ENCODE data around the gene ANTXR1.

Gene ANTXR1

GRCh38 chr2:69190743-69191404, 177.9 kb downstream of the ANTXR1 start:
- DNase-seq, result no peak

GRCh38 chr2:69191634-69192033, 178.7 kb downstream of the ANTXR1 start:
- DNase-seq, result no peak

GRCh38 chr2:69192176-69192945, 179.4 kb downstream of the ANTXR1 start:
- no peak for DNase-seq

GRCh38 chr2:69195706-69196105, 182.7 kb downstream of the ANTXR1 start:
- DNase-seq, result no peak

- DNase-seq, result no peak
These were observed 183.5 kb downstream of the ANTXR1 start for GRCh38 chr2:69196327-69197117.

GRCh38 chr2:69200107-69200520, 187.1 kb downstream of the ANTXR1 start:
- no peak for DNase-seq

- no peak for DNase-seq
These were observed 188.3 kb downstream of the ANTXR1 start for GRCh38 chr2:69201259-69201658.

GRCh38 chr2:69202327-69202726, 189.3 kb downstream of the ANTXR1 start:
- DNase-seq, result no peak

GRCh38 chr2:69203166-69203985, 190.4 kb downstream of the ANTXR1 start:
- DNase-seq, result no peak

- DNase-seq, result no peak
These were observed 191.7 kb downstream of the ANTXR1 start for GRCh38 chr2:69204654-69205053.

GRCh38 chr2:69205076-69205475, 192.1 kb downstream of the ANTXR1 start:
- no peak for DNase-seq

GRCh38 chr2:69205491-69205890, 192.5 kb downstream of the ANTXR1 start:
- no peak for DNase-seq

GRCh38 chr2:69208023-69208595, 195.1 kb downstream of the ANTXR1 start:
- no peak for DNase-seq

GRCh38 chr2:69209482-69209881, 196.5 kb downstream of the ANTXR1 start:
- no peak for DNase-seq

GRCh38 chr2:69210385-69210784, 197.4 kb downstream of the ANTXR1 start:
- no peak for DNase-seq

GRCh38 chr2:69211048-69211447, 198.1 kb downstream of the ANTXR1 start:
- DNase-seq, result no peak

GRCh38 chr2:69211686-69212085, 198.7 kb downstream of the ANTXR1 start:
- DNase-seq, result no peak

- DNase-seq, result no peak
These were observed 199.5 kb downstream of the ANTXR1 start for GRCh38 chr2:69212238-69213028.

- no peak for DNase-seq
These were observed 200.2 kb downstream of the ANTXR1 start for GRCh38 chr2:69213201-69213600.

GRCh38 chr2:69213782-69214181, 200.8 kb downstream of the ANTXR1 start:
- no peak for DNase-seq

GRCh38 chr2:69214898-69215297, 201.9 kb downstream of the ANTXR1 start:
- no peak for DNase-seq
